Ishikawa (cell line): ENCODE results near the gene TRABD2A.

Source experiments
- CEBPB ChIP-seq: IDR thresholded peaks from 2 replicates; pipeline ENCODE4 v1.6.1; 2012
- CREB1 ChIP-seq: IDR thresholded peaks from 2 replicates; pipeline ENCODE4 v1.6.1; 2012; ENCODE audit warnings: low read depth
- EGR1 ChIP-seq: IDR thresholded peaks from 2 replicates; pipeline ENCODE4 v1.6.1; 2012
- EP300 ChIP-seq: IDR thresholded peaks from 2 replicates; pipeline ENCODE4 v1.6.1; 2012; ENCODE audit warnings: borderline replicate concordance
- FOXM1 ChIP-seq: IDR thresholded peaks from 2 replicates; pipeline ENCODE4 v1.6.1; 2012; ENCODE audit warnings: low read depth, borderline replicate concordance
- MAX ChIP-seq: IDR thresholded peaks from 2 replicates; pipeline ENCODE4 v1.6.1; 2012
- NFIC ChIP-seq: IDR thresholded peaks from 2 replicates; pipeline ENCODE4 v1.6.1; 2012
- RAD21 ChIP-seq: IDR thresholded peaks from 2 replicates; pipeline ENCODE4 v1.6.1; 2012; ENCODE audit warnings: low read depth
- REST ChIP-seq: IDR thresholded peaks from 2 replicates; pipeline ENCODE4 v1.6.1; 2012; ENCODE audit warnings: low read depth, mild to moderate bottlenecking
- TAF1 ChIP-seq: IDR thresholded peaks from 2 replicates; pipeline ENCODE4 v1.6.1; 2012; ENCODE audit warnings: low read depth, mild to moderate bottlenecking
- TEAD4 ChIP-seq: IDR thresholded peaks from 2 replicates; pipeline ENCODE4 v1.6.1; 2012
- USF1 ChIP-seq: IDR thresholded peaks from 2 replicates; pipeline ENCODE4 v1.6.1; 2012
- YY1 ChIP-seq: IDR thresholded peaks from 2 replicates; pipeline ENCODE4 v1.6.1; 2012; ENCODE audit warnings: low read depth
- ZBTB7A ChIP-seq: IDR thresholded peaks from 2 replicates; pipeline ENCODE4 v1.6.1; 2012; ENCODE audit warnings: low read depth

Gene TRABD2A

DNA sequence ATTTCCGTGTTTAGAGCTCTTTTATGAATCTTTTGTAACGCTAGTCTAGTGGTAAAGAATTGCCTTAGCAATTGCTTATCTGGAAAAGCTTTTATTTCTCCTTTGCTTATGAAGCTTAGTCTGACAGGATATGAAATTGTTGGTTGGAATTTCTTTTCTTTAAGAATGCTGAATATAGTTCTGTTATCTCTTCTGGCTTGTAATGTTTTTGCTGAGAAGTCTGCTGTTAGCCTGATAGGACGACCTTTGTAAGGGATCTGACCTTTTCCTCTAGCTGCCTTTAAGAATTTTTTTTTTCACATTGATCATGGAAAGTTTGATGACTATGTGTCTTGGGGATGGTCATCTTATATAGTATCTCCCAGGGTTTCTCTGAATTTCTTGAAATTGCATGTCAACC is 101.1 kb downstream of the TRABD2A start:
- TF ChIP-seq TEAD4 (no peak), CEBPB (no peak), NFIC (no peak)

DNA sequence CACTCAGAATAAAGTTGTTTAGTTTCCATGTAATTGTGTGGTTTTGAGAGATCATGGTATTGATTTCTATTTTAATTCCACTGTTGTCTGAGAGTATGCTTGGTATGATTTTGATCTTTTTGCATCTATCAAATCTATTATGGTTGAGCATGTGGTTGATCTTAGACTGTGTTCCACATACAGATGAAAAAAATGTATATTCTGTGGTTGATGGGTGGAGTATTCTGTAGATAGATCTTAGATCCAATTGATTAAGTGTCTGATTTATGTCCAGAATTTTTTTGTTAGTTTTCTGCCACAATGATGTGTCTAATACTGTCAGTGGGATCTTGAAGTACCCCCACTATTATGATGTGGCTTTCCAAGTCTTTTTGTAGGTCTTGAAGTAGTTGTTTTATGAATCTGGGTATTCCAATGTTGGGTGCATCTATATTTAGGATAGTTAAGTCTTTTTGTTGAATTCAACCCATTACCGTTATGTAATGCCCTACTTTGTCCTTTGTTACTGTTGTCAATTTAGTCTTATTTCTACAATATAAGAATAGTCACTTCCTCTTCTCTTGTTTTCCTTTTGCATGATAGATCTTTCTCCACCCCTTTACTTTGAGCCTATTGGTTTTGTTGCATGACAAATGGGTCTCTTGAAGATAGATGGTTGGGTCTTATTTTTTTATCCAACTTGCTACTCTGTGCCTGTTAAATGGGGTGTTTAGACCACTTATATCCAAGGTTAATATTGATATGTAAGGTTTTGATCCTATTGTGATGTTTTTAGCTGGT is 101.8 kb downstream of the TRABD2A start:
- TF ChIP-seq NFIC (no peak), ZBTB7A (no peak), TAF1 (no peak), YY1 (no peak), EGR1 (no peak), REST (no peak), FOXM1 (no peak), MAX (no peak), CREB1 (no peak), RAD21 (no peak), CEBPB (no peak), USF1 (no peak)

GRCh38 chr2:84776011-84776410 is 104.9 kb downstream of the TRABD2A start:
- TF ChIP-seq ZBTB7A (no peak), RAD21 (no peak), REST (no peak), CREB1 (no peak), YY1 (no peak), EP300 (no peak), TAF1 (no peak), EGR1 (no peak)
